ENCODE data around the gene FLNC. TPM values are rescaled to one million over a fixed set of nuclear protein-coding genes. Genes with fewer than 3 reads are reported as not detected.

The FLNC gene
- total RNA-seq, 1 experiment from 2014 or later, result 0.05 TPM

DNA sequence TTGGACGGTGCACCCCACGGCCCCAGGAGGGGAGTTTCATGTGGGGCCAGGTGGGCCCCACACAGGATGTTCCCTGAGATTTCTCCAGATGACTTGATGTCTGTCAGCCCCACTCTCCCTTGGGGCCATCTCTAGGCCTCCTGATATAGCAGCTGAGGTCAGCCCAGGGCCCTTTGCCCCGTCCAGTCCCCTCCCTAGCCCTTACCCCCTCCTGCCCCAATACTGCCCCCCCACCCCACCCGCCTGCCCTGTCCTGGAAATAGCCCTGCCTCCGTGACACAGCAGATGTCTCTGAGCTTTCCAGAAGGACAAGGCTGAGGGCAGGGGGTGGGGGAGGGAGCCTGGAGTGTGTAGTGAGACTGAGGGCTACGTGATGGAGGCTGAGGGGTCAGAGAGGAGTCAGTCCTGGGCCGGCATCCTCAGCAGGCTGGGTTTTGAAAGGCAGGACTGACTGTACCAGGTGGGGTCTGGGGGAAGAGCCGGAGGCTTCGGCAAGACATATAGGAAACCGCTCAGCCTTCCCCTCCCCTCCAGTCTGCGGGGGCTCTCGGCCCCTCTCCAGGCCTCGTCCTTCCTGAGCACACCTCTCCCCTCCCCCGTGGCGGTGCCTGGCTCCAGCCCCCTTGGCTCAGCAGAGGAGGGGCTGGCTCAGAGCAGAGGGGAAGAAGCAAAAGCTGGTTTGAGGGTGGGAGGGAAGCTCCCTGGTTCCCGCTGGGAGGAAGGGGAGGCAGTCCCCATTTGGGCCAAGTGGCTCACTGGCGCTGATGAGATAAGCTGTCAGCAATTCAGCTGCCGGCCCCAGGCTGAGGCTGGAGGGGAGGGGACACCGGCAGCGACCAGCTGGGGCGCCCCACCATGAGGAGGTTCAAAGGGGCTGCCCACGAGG, 2.0 kb downstream of the FLNC start:
- DNase-seq (ENCODE audit: low spot score), result no peak

DNA sequence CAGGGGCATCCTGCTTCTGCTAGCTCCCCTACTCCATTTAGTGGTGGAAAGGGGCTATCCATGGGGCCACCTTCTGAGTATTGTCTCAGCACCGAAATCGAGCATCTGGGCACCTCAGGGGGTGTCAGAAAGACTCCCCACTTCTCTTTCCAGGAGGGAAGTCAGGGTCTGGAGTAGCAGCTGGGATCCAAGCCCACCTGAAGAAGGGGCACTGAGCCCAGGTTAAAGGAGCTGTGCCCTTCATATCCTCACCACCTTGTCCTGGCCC, 2.6 kb downstream of the FLNC start:
- no peak for DNase-seq (ENCODE audit: low spot score)

- DNase-seq (ENCODE audit: low spot score), result no peak
These were observed 3.1 kb downstream of the FLNC start for GRCh38 chr7:128833148-128833945.

DNA sequence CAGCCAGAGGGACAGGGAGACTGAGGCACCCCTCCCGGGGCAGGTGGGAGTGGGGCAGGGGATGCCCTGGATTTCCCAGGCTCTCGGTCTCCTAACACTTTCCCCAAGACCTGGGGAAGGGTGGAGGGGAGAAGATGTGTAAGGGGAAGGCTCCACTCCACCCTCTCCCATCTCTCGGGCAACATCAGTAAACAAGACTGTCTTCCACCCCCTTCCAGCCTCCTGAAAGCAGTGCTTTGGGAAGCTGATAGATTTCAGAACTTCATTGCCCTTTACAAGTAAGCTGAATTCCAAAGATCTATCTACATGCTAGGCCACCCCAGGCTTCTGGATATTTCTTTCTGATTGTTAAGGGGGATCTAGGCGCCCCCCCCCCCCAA, 3.7 kb downstream of the FLNC start:
- DNase-seq (ENCODE audit: low spot score), result no peak

GRCh38 chr7:128835231-128835751, 5.1 kb downstream of the FLNC start:
- no peak for DNase-seq (ENCODE audit: low spot score)

DNA sequence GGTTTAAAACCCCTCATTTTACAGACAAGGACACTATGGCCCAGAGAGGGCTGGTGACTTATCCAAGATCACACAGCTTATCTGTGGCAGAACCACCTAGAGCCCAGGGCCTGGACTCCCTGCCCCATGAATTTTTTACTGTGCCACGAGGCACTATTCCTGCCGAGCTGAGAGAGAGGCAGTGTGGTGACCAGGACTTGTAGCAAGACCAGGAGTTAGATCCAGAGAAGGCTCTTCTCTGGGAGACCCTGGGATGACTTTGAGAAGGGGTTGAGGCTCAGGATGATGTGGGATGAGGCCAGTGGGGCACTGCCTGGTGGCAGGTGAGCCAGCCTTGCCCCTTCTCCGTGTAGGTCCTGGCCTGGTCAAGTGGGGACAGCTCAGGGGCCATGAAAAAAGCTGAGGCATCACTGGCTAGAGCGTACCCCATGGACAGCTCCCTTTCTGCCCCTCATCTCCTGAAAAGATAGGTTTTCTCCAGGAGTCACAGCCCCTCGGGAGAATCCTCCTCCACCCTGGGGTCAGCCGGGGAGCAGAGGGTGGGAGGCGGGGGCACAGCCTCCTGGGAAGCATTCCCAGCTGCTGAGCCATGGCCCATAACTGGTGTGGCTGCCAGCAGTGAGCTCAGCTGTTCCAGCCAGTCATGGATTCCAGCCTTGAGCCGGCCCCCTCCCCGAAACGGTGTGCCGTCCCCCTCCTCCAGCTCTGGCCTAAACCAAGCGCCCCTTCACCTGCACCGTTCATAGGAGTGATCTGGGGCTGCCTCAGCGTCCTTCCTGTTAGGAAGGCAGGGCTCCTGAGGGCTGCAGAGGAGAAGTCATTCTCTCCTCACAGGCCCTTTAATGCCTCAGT, 5.8 kb downstream of the FLNC start:
- DNase-seq (ENCODE audit: low spot score), result no peak

GRCh38 chr7:128836729-128837348, 6.6 kb downstream of the FLNC start:
- DNase-seq (ENCODE audit: low spot score), result no peak

GRCh38 chr7:128837521-128837921, 7.3 kb downstream of the FLNC start:
- DNase-seq (ENCODE audit: low spot score), result no peak

GRCh38 chr7:128838109-128838779, 8.0 kb downstream of the FLNC start:
- DNase-seq (ENCODE audit: low spot score), result no peak

GRCh38 chr7:128838981-128839731, 8.9 kb downstream of the FLNC start:
- no peak for DNase-seq (ENCODE audit: low spot score)

DNA sequence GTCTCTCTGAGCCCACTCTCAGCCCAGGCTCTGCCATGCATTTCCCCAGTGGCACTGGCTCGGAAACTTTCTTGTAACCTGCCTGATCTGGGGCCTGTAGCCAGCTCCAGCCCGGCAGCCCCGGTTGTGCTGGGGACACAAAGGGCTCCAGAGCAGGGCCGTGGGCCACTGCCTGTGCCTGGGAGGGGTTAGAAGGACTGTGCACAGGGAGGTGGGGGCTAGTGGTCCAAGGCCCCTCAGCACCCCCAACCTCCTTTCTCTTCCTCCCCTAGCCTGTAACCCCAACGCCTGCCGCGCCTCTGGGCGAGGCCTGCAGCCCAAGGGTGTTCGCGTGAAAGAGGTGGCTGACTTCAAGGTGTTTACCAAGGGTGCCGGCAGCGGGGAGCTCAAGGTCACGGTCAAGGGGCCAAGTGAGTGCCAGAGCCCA, 9.6 kb downstream of the FLNC start:
- no peak for DNase-seq (ENCODE audit: low spot score)

- DNase-seq (ENCODE audit: low spot score), result no peak
These were observed 10.3 kb downstream of the FLNC start for GRCh38 chr7:128840326-128841170.

DNA sequence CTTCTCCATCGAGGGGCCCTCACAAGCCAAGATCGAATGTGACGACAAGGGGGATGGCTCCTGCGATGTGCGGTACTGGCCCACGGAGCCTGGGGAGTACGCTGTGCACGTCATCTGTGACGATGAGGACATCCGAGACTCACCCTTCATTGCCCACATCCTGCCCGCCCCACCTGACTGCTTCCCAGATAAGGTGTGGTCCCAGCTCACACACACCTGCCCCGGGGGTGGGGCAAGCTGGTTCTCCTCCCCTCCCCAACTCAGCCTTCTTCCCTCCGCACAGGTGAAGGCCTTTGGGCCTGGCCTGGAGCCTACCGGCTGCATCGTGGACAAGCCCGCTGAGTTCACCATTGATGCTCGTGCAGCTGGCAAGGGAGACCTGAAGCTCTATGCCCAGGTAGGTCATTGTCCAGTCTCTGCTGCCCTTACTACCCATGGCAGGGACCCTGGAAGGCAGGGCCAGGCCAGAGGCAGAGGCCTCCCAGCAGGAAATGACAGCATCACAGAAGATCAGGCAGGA, 11.0 kb downstream of the FLNC start:
- no peak for DNase-seq (ENCODE audit: low spot score)

- peak; percentile 58 for DNase-seq (ENCODE audit: low spot score)
These were observed 11.9 kb downstream of the FLNC start for GRCh38 chr7:128841921-128842673.

GRCh38 chr7:128842674-128843641, 12.8 kb downstream of the FLNC start:
- DNase-seq (ENCODE audit: low spot score), result no peak

DNA sequence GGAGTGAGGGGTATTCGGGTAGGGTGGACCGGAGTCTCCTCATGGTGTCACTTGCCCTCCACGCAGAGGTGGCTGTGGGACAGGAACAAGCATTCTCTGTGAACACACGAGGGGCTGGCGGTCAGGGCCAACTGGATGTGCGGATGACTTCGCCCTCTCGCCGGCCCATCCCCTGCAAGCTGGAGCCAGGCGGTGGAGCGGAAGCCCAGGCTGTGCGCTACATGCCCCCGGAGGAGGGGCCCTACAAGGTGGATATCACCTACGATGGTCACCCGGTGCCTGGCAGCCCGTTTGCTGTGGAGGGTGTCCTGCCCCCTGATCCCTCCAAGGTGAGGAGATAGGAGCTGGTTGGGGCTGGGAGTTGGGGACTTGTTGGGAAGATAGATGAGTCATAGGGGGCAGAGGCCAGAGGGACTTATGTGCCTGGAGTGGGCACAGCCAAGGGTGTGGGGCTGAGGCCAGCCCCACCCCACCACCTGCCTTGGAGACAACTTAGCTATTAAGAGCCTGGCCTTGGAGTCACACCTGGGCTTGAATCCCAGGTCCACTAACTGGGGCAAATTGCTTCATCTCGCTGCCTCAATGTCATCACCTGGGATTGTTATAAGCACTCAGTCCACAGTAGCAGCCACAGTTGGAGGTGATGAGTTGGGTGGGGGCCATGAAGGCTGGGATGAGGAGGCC, 13.9 kb downstream of the FLNC start:
- no peak for DNase-seq (ENCODE audit: low spot score)

Measured in HT-29 (cell line).